HG02870 (cell line): ENCODE measurements around the gene ATP8A2.

Experiments
- ATAC-seq: cut with Tn5 transposase; IDR thresholded peaks from one replicate; pipeline ENCODE4 v1.9.1; 2021; ENCODE audit warnings: mild to moderate bottlenecking, moderate library complexity; ENCODE audit not compliant: unreplicated experiment

Gene ATP8A2

DNA sequence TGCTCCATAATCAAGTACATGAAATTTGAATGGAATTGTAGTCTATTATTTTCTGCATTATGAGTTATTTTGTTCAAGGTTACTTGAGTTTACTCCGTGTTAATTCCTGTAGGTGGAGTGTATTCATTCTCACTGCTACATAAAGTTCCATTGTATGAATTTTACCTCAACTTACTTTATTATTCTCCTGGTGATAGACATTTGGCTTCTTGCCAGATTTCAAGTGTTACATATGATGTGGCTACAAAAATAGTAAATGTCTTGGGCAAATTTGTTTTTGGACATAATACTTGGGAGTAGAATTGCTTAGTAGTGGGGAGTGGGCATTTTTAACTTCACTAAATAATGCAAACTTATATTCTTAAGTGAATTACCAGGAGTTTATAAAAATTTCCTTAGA, 351.1 kb downstream of the ATP8A2 start:
- ATAC-seq, result no peak

DNA sequence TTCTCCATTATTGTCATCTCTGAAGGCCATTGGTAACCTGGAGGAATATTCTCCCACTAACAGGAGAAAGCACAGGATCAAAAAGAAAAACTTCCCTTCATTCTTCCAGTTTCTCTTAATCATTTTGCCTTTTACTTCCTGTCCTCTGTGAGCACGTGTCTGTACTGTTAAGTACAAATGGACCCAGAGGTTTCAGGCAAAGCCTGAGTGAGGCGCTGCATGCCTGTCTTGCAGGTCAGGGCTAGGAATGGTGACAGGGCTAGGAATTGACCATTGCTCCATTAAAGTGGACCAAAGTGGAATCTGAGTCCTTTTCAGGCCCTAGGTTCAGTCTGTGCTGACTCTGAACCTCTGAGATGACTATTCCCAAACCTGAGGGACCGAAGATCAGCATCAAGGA, 353.3 kb downstream of the ATP8A2 start:
- ATAC-seq, result no peak

DNA sequence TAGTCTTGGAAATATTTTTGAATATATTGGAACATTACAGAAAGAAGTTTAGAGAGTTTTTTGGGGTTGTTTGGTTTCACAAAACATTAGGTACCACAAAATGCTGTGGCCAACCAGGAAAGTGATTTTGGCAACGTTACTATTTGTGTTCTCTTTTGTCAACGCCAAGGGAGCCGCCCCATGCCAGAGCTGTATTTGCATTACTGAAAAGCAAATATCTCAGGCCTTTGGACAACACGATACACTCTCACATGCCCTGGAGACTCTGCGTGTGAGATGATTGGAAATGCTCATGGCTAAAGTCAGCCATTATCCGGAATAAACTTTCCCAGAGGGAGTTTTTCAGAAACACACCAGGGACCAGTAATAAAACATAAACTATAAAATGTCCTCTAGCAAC, 355.5 kb downstream of the ATP8A2 start:
- no peak for ATAC-seq

DNA sequence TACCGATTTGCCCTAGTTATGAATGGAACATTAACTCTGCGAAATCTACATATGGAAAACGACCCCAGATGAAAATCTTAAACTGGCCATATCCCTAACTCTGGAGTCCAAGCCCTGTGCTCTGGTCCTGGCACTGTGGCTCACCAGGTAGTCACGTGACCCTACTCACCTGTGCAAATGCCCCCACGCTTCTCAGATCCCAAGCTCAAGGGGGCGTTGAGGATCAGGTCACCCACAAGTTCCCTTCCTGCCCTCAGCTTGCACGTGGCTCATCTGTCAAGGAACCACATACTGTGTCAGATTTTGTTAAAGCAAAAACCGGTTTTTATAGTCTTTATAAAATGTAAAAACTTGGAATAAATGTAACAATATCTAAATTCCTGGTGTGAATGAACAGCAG, 356.0 kb downstream of the ATP8A2 start:
- ATAC-seq, result no peak

DNA sequence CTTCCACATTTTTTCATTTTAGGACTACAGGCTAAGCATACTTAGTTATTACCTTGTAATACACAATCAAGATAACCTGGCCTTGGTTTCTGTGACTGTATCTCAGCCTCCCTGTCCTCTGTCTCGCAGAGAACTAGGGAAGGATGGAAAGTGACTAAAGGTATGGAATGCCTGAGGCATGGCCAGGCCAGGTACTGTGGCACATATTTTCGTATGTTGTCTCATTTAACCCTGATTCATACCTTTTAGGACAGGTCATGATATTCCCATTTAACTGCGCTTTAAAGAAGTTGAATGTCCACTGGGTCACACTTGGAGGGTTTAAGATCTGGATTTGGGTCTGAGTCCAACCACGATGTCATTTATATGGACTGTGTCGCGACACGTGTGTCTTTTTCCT, 357.4 kb downstream of the ATP8A2 start:
- no peak for ATAC-seq

DNA sequence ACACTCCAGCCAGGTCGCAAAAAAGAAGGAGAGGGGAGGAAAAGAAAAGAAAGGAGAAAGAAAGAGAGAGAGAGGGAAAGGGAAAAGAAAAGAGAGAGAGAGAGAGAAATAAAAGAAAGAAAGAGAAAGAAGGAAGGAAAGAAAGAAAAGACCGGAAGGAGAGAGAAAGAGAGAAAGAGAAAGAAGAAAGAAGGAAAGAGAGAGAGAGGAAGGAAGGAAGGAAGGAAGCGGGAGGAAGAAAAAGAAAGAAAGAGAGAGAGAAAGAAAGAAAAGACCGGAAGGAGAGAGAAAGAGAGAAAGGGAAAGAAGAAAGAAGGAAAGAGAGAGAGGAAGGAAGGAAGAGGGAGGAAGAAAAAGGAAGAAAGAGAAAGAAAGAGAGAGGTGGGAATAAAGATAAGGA, 359.3 kb downstream of the ATP8A2 start:
- ATAC-seq, result no peak

DNA sequence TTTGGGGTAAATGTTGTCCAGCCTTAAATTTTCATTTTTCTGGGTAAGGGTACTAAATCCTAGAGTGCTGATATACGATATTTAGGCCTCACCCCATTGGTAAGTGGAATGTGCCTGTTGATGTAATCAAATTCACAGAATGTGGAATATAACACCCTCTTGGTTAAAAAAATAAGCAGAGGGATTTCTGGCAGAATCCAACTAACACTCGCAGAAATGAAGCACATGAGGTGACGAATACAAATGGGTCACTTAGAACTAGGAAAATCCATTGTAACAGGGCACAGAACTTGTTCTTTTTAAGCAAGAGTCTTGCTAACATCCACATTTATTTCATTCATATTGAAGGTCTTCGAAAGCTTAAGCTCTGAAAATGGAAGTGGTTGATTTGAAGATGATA, 359.8 kb downstream of the ATP8A2 start:
- ATAC-seq, result no peak

DNA sequence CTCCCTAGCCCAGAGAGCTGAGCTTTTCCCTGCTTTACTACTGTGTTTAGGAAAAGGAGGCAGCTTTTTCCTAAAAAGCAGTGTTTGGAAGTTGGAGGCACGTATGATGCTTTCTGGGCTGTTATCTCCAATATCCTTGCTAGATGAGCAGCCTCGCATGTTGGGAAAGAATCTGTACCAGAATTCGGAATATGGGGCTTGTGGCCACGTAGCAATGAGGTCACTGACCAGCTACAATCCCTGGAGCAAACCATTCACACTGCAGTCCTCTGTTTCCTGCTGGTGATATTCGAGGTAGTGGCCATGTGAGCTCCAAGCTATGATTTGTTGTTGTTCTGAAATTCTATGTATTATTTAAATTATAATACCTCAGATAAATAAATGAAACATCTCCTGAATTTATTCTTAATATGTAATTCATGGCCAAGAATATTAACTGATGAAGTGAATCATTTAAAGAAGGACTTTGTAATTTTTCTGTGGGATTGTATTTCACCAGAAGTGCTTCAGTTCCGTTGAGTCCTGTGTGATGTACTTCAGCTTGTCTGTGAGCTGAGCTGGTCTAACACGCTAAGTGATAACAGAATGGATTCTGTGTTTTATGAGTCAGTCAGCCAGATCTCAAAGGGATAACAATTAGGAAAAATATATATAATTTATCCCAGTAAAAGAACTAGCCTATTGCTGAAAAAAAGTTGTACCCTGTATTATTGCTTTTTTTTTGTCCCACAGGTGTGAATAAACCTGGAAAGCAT, 360.5 kb downstream of the ATP8A2 start:
- ATAC-seq, result no peak

DNA sequence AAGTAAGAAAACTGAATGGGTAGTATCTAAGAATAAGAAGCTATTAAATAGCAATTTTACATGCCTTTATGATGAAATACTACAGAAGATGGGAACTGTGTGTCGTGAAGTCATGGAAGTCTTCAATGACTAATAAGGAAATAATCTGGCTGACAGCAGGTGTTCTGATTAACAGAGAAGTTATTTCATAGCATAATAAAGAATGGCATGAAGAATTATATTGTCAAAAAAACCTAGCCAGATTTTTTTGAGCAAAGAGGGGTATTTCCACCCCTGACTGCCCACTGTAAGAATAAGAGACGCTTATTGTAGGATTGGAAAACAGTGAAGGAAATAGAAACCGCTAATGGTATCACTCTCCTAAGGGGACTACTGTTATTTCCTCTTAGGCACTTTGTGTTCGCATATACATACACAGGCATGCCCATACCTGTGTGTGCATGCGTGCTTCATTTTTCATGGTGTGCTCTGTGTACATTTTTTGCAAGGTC, 361.3 kb downstream of the ATP8A2 start:
- ATAC-seq, result no peak

DNA sequence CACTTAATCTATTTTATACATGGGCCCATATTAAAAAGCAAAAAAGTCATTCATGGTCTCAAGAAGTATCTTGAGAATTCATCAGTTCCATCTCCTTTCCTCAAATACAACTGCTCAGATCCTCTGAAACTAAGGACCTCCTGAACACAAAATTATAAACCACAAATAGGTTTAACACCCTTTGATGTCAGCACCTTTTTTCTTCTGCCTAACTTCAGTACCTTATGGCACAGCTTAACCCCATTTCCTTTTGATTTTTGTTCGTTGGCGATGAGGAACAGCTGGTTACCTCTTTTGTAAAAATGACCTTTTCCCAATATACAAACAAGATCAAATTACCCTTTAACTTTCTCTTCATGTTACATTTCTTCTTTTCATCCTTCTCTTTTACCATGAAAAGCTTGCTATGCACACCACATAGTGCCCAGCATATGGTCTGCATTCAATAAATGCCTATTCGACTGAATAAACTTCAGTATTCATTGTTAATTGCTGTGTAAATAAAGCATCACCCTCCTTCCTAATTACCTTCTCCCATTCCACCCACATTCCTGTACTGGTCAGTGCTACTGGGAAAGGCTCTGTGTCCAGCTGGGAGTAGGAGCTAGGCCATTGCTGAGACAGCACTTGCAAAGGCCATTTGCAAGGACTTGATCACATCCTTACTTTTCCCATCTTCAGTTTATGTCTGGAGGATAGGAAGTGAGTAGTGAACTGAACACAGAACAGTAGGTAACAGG, 362.1 kb downstream of the ATP8A2 start:
- ATAC-seq, result no peak

DNA sequence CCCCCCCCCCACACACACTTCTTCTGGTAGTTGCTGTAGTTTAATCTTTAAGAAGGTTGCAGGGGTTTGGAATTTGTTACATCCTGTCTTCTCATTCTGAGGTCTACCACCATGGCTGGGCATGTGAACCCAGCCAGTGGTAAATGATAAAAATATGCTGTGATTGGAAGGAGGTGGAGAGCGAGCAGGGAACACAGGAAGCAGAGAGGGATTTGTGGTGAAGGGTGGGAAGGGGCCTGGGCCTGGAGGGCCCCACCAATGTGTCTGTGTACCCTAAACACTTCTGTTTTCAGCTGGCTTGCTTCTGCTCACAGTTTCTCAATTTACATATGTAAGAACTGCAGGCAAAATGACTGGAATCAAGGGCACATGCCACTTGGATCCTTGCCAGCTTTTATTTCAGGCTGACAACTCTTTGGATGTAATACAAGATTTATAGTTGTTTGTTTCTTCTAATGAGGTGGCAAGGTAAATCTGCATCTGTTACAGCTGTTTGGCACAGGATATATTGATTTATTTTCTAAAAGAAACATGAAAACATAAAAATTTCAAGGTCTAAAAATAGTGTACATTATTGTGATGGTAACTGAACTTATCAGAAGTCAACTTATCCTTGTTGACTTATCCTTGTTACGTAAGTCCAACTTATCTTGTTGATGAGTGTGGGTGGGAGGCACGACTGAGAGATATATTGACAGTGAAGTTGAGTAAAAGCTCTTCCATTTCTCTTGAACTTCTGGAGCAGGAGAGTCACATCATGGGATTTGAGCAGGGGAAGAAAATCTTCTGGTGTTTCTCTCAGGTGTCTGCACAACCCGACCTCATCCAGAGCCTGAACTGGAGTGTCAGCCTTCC, 366.8 kb downstream of the ATP8A2 start:
- ATAC-seq, result no peak

DNA sequence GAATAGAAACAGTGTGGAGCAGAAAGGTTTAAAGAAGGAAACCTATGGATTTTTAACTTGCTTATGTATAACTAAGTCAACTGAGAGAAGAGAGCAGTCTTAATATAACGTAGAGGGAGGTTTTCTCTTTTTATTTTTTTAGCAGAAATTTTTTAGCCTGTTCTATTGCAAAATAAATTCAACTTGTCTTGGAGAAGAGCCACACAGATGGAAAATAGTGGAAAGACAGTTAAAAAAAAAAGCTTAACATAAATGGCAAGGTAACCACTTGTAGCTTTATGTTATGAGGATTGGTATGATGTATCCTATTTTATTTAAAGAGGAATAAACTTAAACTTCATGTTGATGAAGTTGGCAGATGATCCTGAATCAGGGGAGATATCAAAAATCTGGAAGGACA, 367.6 kb downstream of the ATP8A2 start:
- ATAC-seq, result no peak

DNA sequence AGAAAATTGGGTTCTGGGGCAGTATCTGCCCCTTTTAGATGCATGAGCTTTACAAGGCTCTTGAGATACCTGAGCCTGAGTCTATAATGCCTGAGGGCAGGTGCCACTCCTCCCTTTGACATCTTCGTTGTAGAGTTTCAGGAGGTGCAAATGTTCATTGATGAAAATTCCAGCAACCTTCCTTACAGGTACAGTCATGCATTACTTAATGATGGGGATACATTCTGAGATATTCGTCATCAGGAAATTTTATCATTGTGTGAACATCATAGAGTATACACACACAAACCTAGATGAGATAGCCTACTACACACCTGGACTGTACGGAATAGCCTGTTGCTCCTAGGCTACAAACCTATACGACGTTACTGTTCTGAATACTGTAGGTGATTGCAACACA, 370.0 kb downstream of the ATP8A2 start:
- ATAC-seq, result no peak

DNA sequence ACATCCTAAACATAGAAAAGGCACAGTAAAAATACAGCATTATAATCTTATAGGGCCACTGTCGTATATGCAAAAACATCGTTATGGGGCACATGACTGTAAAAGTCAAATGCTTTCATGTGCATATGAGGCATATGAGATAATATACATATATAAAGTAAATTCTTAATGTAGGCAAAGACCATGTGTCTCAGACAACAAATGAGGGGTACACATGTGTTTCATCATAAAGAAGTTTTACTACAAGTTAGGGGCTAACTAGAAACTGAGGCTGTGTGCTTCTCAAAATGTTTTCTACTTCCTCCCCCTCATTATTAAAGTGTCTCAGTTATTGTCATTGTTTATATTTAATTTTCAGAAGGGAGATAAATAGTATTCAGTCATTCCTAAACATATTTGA, 370.4 kb downstream of the ATP8A2 start:
- no peak for ATAC-seq

DNA sequence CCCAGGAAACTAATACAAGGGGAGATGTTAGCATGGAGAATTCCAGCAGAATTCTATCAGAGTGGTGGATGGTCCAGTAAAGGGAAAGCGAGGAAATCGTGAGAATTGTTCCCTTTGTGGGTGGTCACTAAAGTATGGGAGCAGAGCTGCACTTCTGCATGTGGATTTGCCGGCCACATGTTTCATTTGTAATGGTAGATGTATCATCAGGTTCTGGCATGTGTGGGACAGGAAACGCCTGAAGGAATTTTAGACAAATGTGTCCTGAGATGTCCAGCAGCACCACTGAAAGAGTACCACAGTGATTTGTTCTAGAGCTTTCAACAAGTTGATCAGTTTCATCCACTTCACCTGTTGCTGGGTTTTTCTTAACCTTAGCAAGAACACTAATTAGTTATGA, 371.6 kb downstream of the ATP8A2 start:
- ATAC-seq, result no peak

DNA sequence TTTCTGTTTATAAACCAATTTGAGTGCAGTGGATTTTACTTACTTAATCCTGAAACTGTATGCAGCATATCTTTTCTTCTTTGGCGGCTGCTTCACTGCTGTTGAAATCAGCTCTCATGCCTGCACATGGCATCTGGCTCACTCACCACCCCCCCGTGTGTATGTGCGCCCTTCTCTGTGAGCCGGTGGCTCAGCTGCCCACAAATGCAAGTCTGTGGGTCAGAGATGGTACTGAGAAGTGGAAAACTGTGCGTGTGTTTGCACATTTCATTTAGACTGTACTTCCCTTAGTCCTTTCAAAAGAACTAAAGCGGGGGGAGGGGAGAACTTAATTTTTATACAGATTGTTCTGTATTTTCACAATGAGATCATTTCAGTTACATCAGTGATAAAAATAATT, 372.4 kb downstream of the ATP8A2 start:
- no peak for ATAC-seq

DNA sequence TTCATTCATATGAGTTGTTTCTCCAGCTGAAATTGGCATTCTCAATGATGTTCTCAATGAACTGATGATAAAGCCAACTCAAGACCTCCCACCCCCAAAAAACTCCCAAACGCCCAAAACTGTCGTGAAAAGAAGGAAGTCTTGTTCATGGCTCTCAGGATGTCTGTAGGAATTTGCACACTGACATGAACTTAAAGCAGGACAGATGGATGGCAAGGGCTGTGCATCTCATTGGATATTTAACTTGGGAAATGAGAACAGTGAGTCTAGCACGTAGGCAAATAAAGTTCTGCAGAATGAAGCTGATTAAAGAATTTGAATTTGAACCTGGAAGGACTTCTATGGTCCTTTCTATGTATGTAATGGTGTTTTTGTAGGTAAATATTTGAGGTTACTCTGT, 374.4 kb downstream of the ATP8A2 start:
- no peak for ATAC-seq

DNA sequence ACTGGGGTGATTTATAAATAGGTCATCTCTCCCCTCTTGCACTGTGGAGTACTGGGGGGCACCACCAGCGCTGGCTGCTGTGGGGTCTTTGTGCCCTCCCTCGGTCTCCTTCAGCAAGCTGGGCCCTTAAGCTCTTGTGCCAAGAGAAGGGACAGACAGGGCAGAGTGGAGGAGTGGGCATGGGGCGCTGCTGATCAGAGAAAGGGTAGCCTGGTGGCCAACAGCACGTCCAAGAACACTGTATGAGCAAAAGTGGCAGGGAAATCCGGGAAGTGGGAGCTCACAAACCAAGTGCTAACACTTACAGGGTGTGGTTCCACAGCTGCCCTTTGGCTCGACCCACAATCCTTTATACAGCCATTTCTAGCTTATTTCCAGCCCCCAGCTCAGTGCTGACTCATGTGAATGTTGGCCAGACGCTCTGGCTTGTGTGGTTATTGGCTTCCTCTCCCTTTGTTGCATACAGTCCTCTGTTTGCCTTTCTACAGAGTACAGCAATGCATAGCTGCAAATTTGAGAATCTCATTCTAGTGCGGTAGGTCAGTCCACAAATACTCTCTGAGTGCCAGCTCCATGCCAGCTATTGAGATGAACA, 381.3 kb downstream of the ATP8A2 start:
- no peak for ATAC-seq

DNA sequence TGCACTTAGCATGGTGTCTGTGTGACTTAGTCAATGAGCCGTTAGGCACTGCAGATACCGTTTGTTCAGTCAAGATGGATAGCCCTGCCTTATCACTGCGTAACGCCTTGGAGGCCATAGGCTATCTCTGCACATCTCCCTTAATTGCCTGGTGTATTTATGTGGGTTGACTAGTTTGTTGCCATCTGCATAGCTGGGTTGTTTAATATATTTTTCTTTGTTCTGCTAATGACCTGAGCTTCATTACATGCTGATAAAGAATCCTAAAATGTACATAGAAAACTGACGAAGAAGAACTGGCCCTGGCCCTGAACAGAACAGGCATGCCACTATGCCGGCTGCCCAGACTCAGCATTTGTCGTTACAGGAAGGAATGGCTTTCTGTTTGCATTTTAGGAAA, 382.2 kb downstream of the ATP8A2 start:
- no peak for ATAC-seq

DNA sequence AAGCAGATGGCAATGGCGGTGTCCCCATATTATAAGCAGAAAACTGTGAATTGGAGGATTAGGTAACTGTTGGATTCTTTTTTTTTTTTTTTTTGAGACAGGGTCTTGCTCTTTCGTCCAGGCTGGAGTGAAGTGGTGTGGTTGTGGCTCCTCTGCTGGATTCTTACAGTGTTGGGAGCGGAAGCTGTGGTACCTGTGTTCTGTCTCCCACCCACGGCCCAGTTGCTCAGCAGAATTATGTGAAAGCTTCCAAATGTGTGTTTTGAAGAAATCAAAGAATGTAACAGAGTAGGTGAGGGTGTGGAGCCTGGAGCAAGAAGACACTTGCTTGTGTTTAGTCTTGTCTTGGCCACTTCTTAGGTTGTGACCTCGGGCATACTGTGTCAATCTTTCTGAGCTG, 384.5 kb downstream of the ATP8A2 start:
- no peak for ATAC-seq

DNA sequence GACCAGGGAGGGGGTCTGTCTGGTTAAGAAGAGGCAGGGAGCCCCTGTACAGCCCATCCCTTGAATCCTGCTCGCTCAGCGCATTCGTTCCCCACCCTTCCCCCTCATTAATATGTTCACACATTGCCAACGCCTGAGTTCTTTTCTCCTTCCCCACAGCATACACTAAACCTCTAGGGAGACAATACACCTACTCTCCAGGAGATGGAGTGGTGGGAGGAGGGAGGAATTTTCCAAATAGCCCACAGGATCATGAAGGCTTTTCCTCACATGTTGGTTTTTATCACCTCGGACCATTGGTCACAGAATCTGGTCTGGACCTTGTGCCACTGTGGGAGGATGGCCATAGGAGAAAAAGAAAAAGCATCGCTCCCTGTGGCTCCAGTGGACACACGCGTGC, 385.1 kb downstream of the ATP8A2 start:
- ATAC-seq, result no peak
